Progenitor cell of endocrine pancreas (in vitro differentiated cells): ENCODE measurements around the gene ZBTB46. TPM values are rescaled to one million over a fixed set of nuclear protein-coding genes. Genes with fewer than 3 reads are reported as not detected.
A peak's percentile ranks its signal among the peaks of the same experiment; 100 is the strongest.

Experiments
- DNase-seq: peaks from one replicate; pipeline ENCODE4 v3.0.0; 2021; ENCODE audit warnings: low spot score; ENCODE audit not compliant: unreplicated experiment
- H3K27ac Mint-ChIP-seq: 2 replicates; pipeline ENCODE4 v1.8.0; 2021; ENCODE audit warnings: mild to moderate bottlenecking, moderate library complexity, mixed read lengths
- H3K27me3 Mint-ChIP-seq: 2 replicates; pipeline ENCODE4 v1.8.0; 2021; ENCODE audit warnings: mixed read lengths
- H3K36me3 Mint-ChIP-seq: 2 replicates; pipeline ENCODE4 v1.8.0; 2022; ENCODE audit warnings: mixed read lengths; ENCODE audit not compliant: insufficient read depth
- H3K4me1 Mint-ChIP-seq: 2 replicates; pipeline ENCODE4 v1.8.0; 2021; ENCODE audit warnings: low read depth, mixed read lengths
- H3K4me3 Mint-ChIP-seq: 2 replicates; pipeline ENCODE4 v1.8.0; 2021; ENCODE audit warnings: low read depth, mild to moderate bottlenecking, moderate library complexity, mixed read lengths
- H3K9me3 Mint-ChIP-seq: 2 replicates; pipeline ENCODE4 v1.8.0; 2021; ENCODE audit warnings: low read depth, mixed read lengths
- CTCF ChIP-seq: fragments of 200-600 bp; sonication (generic); IDR thresholded peaks from one replicate; pipeline ENCODE4 v1.5.0; 2021; ENCODE audit warnings: antibody characterized with exemption, mild to moderate bottlenecking; ENCODE audit not compliant: unreplicated experiment
- total RNA-seq: library from RNA; stranded (reverse); gene quantifications from 2 replicates; pipeline ENCODE4 v1.2.1, GENCODE V29; 2021

The ZBTB46 gene
- total RNA-seq, 1 donor from 2014 or later: 31.2 TPM

- Mint-ChIP-seq H3K4me1 (peaks cover 28% of the 10 kb centered on the region), H3K9me3 (no peaks in the 10 kb centered on the region), H3K4me3 (peak overlapping the region; percentile 63), H3K27ac (no peak overlapping the region), H3K27me3 (peaks cover 3% of the 10 kb centered on the region), H3K36me3 (peaks cover 1% of the 10 kb centered on the region)
- DNase-seq: peak; percentile 59
- TF ChIP-seq CTCF: no peak
Measured at GRCh38 chr20:63831993-63832686, 1.1 kb upstream of the ZBTB46 start.

GRCh38 chr20:63831646-63831992 lies 555 bp upstream of the ZBTB46 start:
- peaks cover 28% of the 10 kb centered on the region for H3K4me1 Mint-ChIP-seq
- no peak overlapping the region for H3K27ac Mint-ChIP-seq
- no peak overlapping the region for H3K4me3 Mint-ChIP-seq
- no peak for DNase-seq
- peaks cover 1% of the 10 kb centered on the region for H3K36me3 Mint-ChIP-seq
- H3K27me3 Mint-ChIP-seq: peaks cover 3% of the 10 kb centered on the region
- H3K9me3 Mint-ChIP-seq: no peaks in the 10 kb centered on the region
- no peak for TF ChIP-seq CTCF

GRCh38 chr20:63829945-63830835 lies 874 bp downstream of the ZBTB46 start:
- peaks cover 1% of the 10 kb centered on the region for H3K36me3 Mint-ChIP-seq
- H3K4me3 Mint-ChIP-seq: peak overlapping the region; percentile 82
- no peaks in the 10 kb centered on the region for H3K9me3 Mint-ChIP-seq
- TF ChIP-seq CTCF: no peak
- peak overlapping the region; percentile 92 for H3K27ac Mint-ChIP-seq
- H3K4me1 Mint-ChIP-seq: peaks cover 32% of the 10 kb centered on the region
- DNase-seq: no peak
- peaks cover 3% of the 10 kb centered on the region for H3K27me3 Mint-ChIP-seq

GRCh38 chr20:63829603-63829944 lies 1.5 kb downstream of the ZBTB46 start:
- Mint-ChIP-seq H3K27ac (peak overlapping the region; percentile 92), H3K4me3 (peak overlapping the region; percentile 82), H3K27me3 (peaks cover 3% of the 10 kb centered on the region), H3K36me3 (peaks cover 1% of the 10 kb centered on the region), H3K4me1 (peaks cover 30% of the 10 kb centered on the region), H3K9me3 (no peaks in the 10 kb centered on the region)
- no peak for TF ChIP-seq CTCF
- no peak for DNase-seq

GRCh38 chr20:63828951-63829350 lies 2.1 kb downstream of the ZBTB46 start:
- Mint-ChIP-seq H3K27ac (no peak overlapping the region), H3K9me3 (no peaks in the 10 kb centered on the region), H3K36me3 (peaks cover 1% of the 10 kb centered on the region), H3K4me3 (peak overlapping the region; percentile 82), H3K27me3 (peaks cover 3% of the 10 kb centered on the region), H3K4me1 (peaks cover 32% of the 10 kb centered on the region)
- DNase-seq: no peak
- TF ChIP-seq CTCF: no peak
